ENCODE results near the gene ANO1.
"Not testable (repeated sequence)": the region's sequence is repeated elsewhere in the genome, so short reads cannot be mapped to it uniquely, and the experiment has no call there.

Gene ANO1

DNA sequence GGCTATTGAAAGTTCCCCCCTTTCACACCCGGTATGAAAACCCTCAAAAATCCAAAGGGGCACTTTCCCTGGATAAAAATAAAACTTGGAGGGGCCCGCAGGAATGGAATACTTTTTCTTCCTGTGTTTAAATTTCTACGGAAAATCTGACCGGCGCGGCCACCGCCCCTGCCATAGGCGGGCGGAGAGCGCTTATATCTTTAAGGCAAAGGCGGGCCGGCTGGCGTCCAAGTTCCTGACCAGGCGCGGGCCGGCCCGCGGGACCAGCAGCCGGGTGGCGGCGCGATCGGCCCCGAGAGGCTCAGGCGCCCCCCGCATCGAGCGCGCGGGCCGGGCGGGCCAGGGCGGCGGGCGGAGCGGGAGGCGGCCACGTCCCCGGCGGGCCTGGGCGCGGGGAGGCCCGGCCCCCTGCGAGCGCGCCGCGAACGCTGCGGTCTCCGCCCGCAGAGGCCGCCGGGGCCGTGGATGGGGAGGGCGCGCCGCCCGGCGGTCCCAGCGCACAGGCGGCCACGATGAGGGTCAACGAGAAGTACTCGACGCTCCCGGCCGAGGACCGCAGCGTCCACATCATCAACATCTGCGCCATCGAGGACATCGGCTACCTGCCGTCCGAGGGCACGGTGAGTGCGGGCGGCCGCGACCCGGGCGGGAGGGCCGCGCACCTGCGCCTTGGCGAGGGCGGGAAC, at the start of gene ANO1:
ANO1 (plus strand) TSS at position 223 of the 686 bp plus-strand sequence; CDS start at position 513, 290 bp downstream.
- no peak for DNase-seq (ENCODE audit: low read depth)

DNA sequence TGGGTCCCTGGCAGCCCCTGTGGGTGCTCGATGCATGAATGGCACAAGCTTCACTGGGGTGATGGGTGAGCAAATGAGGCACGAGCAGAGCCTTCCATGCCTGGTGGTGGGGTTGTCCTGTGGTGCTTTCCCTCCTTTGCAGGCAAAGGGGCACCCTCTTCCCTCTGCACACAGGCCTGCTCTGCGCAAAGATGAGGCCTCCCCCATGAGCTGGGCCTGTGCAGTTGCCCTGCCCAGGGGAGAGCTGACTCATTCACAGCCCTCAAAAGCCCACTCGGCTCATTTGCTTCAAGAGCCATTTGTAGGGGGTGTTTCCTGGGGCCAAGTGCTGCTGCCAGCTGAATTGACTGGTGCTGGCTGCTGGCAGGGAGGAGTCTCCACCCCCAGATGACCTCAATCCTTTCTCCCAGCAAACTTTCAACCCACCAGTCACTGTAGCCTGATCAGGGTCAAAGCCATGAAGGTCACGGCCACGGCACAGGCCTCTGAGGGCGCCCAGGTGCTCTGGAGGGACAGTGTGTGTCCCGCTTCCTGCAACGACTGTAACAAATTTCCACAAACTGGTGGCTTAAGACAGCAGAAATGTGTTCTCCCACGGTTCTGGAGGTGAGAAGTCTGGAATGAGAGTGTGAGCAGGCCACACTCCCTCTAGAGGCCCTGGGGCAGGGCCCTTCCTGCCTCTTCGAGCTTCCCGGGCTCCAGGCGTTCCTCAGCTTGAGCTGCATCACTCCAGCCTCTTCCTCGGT, 48.8 kb upstream of the ANO1 start:
- no peak for DNase-seq (ENCODE audit: low read depth)

DNA sequence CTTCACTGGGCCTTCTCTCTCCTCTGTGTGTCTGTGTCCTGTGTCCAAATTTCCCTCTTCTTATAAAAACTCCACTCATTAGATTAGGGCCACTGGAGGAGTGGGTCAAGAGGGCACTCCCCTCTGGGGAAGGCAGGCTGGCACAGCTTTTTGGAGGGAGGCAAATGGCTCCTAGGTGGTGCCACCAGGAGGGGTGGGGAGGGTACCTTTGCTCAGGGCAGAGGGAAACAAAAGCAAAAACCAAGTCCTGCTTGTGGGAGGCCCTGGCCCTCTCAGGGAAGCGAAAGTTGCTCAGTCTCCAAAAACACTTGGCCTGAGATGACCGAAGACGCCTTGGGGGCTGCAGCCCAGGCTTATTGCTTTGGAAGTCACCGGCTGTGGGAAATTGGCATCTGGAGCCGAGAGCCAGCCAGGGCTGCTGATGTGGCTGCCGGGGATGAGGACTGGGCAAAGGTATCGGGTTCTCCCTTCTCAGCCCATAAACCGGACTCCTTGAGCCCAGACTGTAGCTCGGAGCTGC, 48.2 kb upstream of the ANO1 start:
- DNase-seq (ENCODE audit: low read depth): no peak

DNA sequence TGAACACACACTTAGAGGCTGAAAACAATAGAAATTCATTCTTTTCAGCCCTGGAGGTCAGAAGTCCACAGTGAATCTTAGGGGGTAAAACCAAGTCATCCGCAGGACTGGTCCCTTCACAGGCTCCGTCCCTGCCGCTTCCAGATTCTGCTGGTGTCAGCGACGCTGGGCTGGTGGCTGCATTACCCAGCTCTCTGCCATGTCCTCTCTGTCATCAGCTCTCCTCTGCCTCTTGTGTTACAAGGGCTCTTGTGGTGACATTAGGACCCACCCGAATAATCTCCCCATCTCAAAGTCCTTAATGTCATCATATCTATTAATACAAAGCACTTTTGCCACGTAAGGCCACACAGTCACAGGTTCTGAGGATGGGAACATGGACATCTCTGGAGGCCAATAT, 47.7 kb upstream of the ANO1 start:
- DNase-seq (ENCODE audit: low read depth): no peak

DNA sequence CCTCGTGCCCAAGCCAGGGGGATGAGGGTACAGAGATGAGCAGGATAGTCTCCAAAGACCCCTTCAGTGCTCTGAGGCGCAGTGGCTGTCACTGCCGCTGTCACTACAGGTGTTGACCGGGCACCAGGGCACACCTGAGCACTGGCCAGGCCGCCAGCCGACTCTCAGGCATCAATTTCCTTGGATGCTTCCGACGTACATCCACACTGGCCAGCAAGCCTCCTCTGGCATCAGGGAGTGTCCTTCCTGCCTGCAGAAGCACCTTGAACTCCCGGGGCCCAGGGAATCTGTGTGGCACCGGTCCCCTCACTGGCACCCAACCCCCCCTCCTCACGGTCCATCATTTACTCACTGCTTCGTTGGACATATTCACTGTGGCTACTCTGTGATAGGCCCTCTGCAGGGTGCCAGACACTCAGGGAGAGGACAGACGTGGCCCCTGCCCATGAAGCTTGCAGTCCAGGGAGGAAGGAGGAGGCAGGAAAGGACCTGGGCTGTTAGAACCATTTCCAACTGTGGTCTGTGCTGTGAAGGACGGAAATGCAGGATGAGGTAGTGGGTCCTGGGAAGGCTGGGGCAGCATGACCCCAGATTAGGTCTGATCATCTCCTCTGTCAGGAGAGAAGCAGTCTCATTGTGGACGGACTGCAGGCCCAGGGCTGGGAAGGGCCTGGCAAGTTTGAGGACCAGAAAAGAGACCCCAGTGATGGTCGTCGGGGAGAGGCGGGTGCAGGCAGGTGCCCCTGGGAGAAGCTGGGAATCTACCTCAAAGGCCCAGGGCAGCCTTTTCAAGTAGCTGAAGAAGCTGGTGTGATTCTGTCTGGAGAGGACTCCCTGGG, 46.3 kb upstream of the ANO1 start:
- DNase-seq (ENCODE audit: low read depth): no peak

DNA sequence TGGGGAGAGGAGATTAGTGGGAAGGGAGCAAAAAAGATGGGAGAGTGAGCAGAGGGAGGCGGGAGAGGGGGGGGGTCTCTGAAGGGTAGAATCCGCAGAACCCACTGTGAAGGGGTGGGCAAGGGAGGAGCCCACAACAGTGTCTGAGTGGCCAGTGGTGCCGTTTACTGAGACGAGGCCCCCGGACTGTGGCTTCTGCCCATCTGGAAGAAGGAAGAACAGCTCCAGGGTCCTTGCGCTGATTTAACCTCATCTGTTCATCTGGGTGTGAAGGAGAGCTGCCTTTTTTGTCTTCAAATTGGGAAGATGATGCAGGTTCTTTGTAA, 45.7 kb upstream of the ANO1 start:
- DNase-seq (ENCODE audit: low read depth): no peak

DNA sequence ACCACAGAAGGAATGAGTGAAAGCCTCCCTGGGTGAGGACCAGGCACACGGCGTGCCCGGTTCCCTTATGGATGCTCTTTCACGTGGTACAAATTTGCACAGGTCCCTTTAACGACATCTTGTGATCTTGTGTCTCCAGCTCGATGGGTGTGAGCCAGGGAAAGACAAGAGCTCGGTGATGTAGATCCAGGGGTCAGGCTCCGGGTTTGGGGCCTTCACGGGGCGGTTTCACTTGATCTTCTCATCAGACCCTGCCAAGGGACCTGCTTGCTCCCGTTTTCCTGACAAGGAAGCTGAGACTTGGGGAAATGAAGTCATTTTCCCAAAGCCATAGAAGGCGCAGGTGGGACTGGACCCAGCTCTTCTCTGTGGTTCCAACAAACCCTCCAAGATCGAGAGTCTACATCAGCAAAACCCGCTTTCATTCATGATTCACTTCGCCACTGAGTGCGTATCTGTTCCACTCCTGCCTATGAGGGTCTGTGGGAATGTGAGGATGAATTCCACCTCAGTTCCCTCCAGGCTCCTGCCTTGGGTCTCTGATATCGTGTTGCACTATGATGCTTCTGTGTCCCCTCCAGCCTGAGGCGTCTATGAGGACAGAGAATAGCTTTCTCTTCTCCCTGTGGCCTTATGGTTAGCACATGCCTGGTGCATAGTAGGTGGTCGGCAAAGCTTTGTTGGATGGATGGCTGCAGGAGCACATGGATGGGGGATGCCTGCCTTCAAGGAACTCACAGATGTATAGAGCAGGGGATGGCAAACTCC, 45.0 kb upstream of the ANO1 start:
- no peak for DNase-seq (ENCODE audit: low read depth)

DNA sequence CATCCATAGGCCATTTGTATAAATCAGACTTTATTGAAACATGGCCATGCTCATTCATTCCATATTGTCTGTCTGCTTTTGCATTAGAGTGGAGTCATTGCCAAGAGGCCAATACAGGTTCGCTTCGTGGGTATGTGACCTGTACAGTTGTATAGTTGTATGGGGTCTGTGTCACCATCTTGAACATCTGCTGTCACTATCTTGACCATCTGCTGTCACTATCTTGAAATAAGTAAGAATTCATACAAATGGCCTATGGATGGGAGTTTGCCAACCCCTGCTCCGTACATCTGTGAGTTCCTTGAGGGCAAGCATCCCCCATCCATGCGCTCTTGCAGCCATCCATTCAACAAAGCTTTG, 44.4 kb upstream of the ANO1 start:
- no peak for DNase-seq (ENCODE audit: low read depth)

DNA sequence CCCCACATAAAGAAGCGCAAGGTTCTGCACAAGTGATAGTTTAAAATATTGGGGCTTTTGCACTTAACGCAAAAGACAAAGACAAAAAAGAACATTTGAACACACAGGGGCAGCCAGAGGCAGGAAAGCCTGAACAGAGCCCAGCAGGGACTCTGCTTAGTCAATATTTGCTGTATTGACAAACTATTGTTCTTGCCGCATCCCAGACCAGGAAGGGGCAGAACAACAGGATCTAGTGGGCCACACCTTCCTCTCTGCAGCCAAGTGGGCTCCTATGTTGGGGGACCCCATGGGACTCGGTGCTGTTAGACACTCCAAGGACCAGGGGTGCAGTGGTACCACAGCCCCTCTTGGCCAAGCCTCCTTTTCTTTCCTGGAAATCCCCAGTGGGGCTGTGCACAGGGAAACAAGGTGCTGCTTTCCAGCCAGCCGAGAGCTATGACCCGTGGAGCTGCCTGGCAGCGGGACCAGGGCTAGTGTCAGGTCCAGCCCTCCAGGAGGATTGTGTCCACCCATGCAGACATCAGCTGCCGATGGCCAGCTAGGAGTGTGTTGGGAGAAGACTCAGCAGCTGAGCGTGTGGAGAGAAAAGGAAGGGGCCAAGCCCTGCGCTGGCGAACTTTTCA, 43.3 kb upstream of the ANO1 start:
- DNase-seq (ENCODE audit: low read depth): no peak

DNA sequence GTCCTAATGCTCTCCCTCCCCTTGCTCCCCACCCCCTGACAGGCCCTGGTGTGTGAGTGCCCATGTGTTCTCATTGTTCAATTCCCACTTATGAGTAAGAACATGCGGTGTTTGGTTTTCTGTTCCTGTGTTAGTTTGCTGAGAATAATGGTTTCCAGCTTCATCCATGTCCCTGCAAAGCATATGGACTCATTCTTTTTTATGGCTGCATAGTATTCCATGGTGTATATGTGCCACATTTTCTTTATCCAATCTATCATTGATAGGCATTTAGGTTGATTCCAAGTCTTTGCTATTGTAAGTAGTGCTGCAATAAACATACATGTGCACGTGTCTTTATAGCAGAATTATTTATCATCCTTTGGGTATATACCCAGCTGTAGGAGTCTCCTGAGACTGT, 42.5 kb upstream of the ANO1 start:
- DNase-seq (ENCODE audit: low read depth): not testable (repeated sequence)

DNA sequence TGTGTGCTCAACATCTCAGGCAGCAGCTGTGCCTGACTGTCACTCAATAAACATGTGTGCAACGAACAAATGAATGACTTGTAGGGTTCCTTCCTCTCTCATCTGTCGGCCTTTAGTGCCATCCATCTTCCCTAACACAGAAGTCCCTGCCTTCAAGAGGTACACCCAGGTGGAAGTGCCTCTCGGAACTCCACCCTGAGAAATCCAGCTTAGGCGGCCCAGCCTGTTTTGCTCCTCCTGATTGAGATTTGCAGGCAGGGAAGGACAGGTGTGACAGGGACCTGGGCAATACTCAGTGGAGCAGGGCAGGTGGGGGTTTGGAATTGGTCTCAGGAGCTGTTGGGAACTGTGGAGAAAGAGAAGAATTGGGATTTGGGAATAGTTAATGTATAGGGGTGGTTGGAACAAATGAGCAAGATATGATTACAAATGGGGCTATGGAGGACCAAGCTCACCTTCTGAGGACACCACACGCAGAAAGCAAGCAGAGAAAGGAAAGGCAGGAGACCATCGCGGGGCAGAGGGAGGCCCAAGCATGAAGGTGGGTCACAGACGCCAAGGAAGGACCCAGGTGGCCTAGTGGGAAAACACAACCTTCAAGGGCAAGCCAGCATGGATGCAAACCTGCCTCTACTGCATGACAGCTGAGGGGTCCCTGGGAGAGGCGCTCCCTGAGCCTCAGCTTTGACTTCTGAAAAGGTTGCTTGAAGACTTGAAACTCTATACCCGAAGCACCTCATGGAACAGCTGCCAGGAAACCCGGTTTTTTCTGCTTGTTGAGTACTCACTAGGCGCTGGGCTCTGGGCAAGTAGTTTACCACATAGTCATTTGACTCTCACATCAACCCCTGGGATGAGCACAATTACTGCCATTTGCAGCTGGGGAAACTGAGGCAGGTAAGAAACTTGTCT, 40.9 kb upstream of the ANO1 start:
- DNase-seq (ENCODE audit: low read depth): no peak

DNA sequence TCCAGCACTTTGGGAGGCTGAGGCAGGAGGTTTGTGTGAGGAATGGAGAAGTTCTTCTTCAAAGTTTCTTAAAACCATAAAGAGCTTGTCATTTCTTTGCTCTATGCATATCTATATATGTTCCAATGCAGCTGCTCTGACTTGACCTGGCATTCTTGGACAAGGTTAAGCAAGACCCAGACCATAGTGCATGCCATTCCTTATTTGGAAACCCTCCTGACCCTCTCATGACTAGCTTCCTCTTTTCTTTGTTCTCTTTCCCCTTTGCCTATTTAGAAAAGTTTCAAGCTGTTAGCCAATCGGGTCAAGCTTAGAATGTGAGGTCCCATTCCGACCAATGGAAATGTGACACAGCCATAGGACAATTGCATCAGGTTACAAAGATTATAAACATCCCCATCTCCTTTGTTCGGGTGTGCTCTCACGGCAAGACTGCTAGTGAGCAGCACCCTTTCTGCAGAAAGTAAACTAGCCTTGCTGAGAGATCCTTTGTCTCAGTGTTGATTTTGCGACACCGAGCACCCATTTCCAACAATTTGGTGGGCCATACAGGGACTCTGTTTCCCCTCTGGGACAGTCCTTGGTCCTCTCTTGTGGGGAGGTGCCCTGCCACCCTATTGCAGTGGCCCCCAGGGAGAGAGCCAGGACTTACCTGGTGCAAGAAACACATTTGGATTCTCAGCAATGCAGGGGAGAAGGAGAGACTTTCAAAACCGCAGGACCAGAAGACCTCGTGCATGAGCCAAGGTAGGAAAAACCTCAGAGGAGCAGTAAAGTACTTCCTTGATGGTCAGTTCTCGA, 39.9 kb upstream of the ANO1 start:
- no peak for DNase-seq (ENCODE audit: low read depth)

DNA sequence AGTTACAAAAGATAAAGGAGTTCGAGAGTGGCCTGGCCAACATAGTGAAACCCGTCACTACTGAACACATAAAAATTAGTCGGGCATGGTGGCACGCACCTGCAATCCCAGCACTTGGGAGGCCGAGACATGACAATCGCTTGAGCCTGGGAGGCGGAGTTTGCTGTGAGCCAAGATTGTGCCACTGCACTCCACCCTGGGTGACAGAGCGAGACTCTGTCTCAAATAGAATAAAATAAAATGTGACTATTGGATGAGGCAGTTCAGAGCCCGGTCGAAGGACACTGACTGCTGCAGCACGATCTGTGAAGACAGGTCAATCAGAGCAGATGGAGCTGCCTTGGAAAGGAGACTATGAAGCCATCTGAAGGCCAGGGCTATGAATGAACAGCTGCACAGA, 37.7 kb upstream of the ANO1 start:
- DNase-seq (ENCODE audit: low read depth): no peak

DNA sequence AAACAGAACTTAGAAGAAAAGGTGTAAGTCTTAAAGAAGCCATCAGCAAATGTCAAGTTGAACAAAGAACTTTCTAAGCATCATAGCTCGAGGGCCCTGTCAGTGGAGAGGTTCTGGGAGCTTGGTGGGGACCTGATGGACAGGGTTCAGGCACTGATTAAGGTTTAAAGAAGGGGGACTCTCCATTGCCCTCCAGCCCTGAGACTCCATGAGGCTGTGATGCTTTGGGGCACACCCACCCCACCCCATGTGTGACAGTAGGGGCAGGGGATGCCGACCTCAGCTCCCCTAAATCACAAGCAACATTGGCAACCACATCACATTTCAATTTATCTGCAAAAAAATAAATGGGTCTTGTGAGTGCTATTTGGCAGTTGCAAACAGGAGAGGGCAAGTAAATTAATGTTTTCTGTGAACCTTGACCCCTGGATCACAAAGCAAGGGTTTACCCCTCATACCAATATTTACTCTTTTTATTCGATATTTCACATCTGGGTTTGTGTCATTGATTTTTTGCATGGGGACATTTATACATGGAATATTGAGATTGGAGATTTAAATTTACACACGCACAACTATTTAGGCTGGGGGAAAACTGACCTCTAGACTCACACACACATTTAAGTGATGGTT, 37.1 kb upstream of the ANO1 start:
- no peak for DNase-seq (ENCODE audit: low read depth)

DNA sequence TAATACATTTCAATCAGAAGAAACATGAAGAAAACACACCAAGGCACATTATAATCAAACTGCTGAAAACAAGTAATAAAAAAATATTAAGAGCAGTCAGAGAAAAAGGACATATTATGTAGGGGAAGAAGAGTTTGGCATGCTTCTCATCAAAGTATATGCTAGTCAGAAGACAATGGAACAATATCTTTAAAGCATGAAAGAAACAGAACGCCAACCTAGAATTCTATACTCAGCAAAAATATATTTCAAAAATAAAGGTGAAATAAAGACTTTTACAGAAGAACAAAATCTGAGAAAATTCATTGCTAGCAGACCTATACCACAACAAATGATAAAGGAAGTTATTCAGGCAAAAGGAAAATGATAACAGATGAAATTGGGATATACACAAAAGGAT, 34.6 kb upstream of the ANO1 start:
- no peak for DNase-seq (ENCODE audit: low read depth)

DNA sequence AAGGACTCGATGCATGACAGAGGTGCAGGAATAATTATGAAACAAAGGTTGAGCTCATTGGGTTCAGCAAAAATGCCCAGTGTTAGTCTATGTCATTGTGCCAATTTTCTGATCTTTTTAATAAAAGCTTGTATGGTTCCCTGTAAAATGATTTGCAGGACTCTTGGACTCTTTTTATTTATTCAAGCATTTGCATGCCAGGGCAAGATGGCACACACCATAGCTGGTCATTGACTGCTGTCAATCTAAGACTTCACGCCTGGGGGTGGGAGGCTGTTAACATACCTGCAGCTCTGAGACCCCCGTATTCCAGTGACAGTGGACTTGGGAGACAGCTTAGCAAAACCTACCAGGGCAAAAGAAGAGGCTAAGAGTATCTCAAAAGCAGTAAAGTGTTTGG, 32.0 kb upstream of the ANO1 start:
- no peak for DNase-seq (ENCODE audit: low read depth)

DNA sequence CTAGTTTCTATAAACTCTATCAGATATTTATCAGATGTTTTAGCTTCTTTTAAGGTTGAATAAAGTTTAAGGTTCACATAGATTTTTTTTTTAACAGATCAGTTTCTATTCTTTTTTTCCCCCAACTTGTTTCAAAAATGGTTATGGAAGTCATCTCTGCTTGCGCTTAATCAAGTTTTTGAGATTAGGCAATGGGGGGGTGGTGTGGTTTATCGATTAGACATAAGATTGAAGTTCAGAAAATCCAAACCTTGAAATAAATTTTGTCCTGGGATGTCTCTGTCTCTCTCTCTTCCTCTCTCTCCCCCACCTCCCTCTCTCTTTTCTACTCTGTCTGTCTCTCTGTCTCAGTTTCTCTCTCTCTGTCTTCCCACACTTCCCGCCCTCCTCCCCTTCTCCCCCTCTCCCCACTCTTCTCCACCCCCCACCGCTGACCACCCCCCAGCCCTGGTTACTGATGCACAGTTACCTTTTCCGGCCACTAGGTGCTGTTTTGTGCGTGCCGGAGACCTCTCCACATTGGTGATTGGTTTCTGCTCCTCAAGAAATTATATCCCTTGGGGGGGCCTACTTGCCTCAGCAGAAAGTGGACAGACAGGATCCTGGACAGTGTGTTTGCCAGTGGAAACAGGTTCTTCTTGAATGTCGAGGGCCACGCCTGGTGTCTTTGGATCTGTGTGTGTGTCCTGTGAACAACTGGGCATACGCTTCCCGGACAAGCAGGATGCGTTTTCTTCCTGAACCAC, 29.7 kb upstream of the ANO1 start:
- no peak for DNase-seq (ENCODE audit: low read depth)

DNA sequence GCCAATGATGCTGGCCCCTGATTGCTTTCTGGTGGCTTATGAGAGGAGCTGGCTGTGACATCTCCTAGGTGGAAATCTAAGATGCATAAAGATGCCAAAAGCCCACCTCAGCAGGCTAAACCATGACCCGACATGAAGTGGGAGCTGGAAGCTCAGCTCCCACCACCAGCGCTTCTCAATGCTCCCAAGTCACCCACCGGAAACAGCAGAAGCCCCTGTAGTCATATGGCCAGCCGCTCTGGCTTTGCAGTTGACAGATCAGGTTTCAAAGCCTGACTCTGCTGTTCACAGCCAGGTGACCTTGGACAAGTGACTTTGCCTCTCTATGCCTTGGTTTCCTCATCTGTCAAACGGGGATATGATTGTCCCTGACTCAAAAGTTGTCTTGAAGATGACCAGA, 29.1 kb upstream of the ANO1 start:
- DNase-seq (ENCODE audit: low read depth): no peak

DNA sequence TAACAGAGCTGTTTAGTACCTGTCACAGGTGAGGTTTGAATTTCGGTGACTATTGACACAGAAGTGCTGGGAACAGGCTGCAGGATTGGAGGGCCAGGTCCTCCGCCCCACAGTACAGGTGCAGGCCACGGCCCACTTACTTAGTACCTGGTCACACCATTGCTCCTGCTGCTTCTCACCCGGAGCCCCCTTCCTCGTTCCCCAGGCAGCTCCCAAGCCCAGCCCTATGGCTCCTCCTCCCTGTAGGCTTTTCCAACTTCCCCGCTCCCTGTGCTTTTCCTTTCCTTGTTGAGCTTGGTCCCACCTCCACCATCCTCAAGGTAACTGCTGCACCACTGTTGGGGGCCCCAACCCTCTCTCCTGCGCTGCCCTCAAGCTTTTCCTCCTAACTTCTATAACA, 27.9 kb upstream of the ANO1 start:
- DNase-seq (ENCODE audit: low read depth): no peak

All from stimulated activated CD8-positive, alpha-beta memory T cell treated with anti-CD3 and anti-CD28 coated beads, Interleukin-4, amount 100 ng/mL, for 24 hours (primary cell).